Ramos (cell line): Measurements from ENCODE around the gene BCAS3.
"Not testable (repeated sequence)": the region's sequence is repeated elsewhere in the genome, so short reads cannot be mapped to it uniquely, and the experiment has no call there.

Experiments
- in situ Hi-C: fragments of 300-500 bp; cut with MboI; formaldehyde crosslinking; loops from one replicate; pipeline ENCODE4 v1.14.3; 2022; ENCODE audit warnings: low sequenced_read_pairs; ENCODE audit not compliant: unreplicated experiment

Gene BCAS3

GRCh38 chr17:61232871-61233270 lies 555.2 kb downstream of the BCAS3 start:
- in situ Hi-C loops: no loop called here

- in situ Hi-C loops: no loop called here
These were observed 556.5 kb downstream of the BCAS3 start for GRCh38 chr17:61233991-61234750.

DNA sequence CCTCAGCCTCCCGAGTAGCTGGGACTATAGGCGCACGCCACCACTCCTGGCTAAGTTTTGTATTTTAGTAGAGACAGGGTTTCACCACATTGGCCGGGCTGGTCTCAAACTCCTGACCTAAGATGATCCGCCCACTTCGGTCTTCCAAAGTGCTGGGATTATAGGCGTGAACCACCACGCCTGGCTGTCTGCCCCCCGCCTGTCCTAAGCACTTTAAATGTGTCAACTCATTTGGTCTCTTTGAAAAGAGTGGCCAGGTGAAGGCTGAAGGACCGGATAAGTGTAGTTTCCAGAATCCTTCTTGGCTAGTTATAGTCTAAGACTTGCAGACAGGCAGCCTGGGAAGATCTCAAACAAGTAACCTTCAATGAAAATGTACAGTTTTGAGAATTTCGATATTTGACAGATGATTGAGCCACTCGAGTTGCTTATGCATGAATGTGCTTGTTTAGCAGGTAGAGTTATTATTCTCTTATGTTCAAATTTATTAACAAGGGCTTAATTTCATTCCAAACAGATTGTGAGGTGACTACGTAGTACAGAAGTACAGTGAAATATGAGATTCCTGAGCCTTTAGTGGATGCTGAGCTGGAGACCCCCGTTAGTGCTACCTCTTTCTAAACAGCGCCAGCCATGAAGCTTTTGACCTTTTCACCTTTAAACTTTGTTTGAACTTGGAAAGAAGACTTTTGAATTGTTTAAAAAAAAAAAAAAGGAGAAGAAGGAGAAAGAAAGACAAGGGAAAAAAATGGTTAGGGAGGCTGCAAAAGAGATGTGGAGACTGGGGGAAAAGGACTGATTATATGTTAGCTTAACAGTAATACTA lies 557.6 kb downstream of the BCAS3 start:
- in situ Hi-C loops: no loop called here

DNA sequence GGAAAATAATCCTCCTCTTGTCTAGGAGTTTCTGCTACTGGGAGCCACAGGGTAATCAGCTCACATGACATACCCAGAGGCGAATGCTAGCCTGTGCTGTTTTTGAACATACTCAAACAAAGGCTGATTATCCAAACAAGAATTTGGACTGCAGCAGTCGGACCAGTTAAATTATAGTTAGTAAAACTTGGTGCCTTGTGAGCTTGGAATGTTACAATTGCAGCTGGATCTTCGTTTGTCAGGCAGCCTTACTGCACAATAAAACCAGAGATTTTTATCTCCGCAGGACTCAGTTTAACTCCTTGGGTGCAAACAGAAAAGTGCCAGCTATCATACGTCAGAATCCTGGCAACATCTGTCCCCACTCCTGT lies 558.2 kb downstream of the BCAS3 start:
- in situ Hi-C loops: no loop called here

GRCh38 chr17:61237275-61237674 lies 559.6 kb downstream of the BCAS3 start:
- in situ Hi-C loops: no loop called here

GRCh38 chr17:61238455-61238933 lies 560.8 kb downstream of the BCAS3 start:
- in situ Hi-C loops: no loop called here

- in situ Hi-C loops: no loop called here
These were observed 561.7 kb downstream of the BCAS3 start for GRCh38 chr17:61239327-61239726.

DNA sequence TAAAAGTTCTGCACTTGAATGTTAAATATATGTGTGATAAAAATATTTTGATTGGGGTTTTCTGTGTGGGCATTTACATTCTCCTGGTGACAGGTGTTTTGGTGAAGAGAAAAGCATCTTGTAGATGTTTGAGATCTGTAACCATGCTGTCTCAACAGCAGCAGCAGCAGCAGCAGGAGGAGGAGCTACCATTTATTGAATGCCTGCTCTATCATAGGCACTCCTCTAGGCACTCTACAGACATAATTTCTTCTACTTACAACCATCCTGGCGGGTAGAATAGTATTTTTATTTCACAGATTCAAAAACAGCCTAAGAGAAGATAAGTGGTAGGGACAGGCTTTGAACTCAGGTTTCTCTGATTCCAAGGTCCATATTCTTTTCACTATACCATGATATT lies 562.3 kb downstream of the BCAS3 start:
- in situ Hi-C loops: no loop called here

- in situ Hi-C loops: no loop called here
These were observed 563.3 kb downstream of the BCAS3 start for GRCh38 chr17:61240851-61241468.

DNA sequence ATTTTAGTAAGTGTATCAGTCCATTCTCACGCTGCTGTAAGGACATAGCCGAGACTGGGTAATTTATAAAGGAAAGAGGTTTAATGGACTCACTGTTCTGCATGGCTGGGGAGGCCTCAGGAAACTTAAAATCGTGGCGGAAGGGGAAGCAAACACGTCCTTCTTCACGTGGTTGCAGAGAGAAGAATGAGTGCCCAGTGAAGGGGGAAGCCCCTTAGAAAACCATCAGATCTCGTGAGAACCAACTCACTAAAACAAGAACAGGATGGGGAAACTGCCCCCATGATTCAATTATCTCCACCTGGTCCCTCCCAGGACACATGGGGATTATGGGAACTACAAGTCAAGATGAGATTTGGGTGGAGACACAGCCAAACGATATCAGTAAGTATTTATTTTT lies 567.3 kb downstream of the BCAS3 start:
- in situ Hi-C loops: not testable (repeated sequence)

DNA sequence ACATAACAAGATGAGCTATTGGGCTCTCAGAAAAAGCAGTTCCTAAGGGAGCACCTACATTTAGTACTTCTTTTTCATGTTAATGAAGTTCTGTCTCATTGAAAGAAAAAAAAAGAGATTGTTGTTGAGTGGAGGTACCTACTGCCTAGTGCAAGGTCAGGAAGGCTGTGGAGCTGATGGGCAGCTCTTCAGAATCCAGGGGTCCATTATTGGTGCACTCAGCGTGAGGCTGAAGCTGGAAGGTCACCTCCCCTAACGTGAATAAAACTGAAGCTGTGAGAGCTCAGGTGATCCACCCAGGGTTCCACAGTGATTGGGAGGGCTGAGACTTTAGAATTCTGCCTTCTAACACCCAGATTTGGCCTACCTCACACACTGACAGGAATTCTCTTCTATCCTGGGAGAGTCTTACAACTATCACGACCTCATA lies 568.1 kb downstream of the BCAS3 start:
- in situ Hi-C loops: no loop called here

- in situ Hi-C loops: no loop called here
These were observed 569.8 kb downstream of the BCAS3 start for GRCh38 chr17:61247439-61247838.

GRCh38 chr17:61248399-61248798 lies 570.7 kb downstream of the BCAS3 start:
- in situ Hi-C loops: no loop called here

DNA sequence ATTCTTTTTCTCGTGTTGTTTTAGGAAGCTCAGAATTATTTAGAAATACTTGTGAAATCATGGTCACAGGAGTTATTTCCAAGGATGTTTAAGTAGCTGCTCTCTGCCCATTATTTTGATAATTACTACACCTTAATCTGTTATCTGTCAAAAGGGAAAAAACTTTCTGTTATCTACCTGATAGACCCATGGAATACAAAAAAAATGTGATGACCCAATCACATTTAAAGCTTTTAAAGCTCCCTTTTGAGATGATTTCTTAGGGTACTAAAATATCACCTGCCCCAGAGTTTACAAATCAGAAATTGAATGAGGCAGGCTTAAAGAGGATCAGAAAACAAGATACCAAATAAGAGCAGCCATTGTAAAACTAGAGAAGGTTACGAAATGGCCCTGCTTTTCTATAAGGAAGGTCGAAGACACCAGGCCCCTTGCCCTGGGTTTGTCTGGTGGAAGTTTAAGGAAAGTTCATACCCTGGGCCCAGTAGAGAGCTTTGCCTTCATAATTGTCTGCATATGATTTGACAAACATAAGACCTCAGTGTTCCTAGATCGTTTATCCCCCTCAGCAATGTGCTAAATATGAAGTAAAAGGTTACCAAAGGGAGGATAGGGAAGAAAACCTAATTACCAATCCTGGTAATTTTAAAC lies 572.1 kb downstream of the BCAS3 start:
- in situ Hi-C loops: no loop called here

DNA sequence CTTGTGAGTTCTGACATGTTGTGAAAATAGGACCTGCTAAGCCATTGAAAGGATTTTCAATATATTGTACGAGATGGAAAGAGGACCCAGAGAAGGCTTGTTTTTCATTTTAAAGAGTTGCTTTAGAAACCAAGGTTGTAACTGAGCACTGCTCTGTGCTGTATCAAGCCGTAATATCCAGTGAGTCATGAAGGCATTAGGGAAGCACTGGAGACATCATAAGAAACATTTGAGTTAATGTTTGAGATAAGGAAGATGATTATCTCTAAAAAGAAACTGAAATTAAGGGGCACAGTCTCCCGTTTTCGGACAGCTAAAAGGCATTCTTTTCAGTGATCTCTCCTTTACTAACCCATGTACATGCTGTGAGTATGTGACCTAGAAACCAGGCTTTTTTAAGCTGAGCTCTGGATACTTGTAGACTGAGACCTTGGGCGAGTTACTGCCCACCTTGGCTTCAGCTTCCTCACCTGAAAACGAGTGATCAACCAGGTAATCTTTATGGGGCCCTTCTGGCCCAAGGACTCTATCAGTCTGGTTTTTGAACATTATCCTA lies 572.8 kb downstream of the BCAS3 start:
- in situ Hi-C loops: no loop called here

DNA sequence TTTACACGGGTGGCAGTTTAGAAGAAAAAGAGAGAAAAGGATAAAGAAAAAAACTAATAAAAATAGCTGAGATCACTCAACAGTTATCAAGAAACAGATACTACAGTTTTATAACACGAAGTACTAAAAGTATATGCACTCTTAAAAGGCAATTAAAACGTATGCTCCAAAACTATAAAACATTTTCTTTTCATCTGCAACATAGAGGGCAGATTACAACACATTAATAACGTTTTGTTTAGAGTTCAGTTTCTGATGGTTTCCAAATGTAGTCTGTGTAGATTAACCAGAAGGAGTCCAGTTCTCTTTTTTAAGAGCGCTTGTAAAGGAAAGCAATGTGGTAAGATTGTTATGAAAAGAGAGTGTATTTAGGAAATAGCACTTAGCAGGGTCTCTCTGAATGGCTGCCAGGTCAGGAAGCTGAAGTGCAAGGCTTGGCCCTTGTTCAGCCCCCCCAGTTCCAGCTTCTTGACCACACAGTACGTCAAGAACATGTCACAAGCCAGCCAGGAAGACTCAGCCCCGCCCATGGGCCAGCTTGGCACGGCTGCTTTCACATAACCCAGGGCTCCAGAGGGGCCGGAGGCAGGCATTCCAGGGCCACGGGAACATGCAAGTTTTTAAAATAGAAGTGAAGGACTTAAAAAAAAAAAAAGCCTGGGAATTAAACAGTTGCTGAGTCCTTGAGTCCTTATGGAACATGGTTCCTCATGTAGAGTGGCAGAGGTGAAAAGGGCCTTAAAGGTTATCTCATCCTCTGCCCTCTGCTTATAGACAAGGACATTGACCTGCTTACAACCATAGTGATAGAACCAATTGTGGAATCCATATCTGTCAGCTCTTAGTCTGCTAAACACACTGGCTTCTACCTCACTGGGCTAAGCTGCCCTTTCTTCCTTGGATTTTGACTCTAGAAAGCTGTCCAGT lies 574.6 kb downstream of the BCAS3 start:
- in situ Hi-C loops: no loop called here

DNA sequence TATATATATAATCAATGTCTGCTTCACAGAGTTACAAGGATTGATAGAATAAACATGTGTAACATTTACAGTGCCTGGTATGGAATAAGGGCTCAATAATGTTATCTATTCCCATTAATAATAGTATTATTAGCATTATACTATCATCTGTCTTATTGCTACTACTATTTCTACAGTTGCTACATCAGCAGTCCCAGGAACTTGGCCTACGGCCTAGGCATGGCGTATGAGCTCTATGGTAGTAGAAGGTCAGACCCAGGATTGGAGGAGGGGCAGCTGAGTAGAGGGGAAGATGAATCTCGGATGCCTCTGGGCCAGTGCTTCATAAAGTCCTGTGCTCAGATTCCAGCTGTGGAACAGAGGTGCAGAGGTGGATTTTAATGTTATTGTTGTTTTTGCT lies 575.7 kb downstream of the BCAS3 start:
- in situ Hi-C loops: no loop called here

DNA sequence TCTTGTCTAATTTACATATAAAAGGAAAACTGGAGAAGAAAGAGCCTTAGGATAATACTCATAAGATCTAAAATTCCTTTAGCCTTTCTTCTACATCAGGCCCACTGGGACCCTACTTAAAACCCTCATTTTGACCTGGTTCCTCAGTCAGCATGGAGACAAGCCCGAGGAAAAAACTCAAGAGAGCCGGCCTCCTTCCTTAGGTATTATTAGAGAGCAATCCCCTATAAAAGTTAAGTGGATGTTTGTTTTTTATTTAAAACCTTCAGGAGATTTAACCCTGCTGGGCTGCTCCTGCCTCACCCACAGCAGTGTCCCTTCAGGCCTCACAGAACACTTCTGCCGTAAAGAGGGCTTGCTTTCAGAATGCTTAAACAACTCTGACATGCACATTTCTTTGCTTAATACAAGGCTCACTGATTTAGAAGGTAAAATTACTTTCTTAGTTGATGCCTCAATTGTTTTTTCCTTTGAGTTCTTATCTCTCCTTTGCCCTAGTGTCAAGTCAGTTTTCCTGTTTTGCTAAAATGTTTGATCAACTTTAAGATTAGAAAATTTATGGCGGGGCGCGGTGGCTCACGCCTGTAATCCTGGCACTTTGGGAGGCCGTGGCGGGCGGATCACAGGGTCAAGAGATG lies 576.4 kb downstream of the BCAS3 start:
- in situ Hi-C loops: no loop called here

- in situ Hi-C loops: no loop called here
These were observed 577.3 kb downstream of the BCAS3 start for GRCh38 chr17:61254904-61255303.
